ENCODE measurements around the gene TMEM178B.

TMEM178B gene

DNA sequence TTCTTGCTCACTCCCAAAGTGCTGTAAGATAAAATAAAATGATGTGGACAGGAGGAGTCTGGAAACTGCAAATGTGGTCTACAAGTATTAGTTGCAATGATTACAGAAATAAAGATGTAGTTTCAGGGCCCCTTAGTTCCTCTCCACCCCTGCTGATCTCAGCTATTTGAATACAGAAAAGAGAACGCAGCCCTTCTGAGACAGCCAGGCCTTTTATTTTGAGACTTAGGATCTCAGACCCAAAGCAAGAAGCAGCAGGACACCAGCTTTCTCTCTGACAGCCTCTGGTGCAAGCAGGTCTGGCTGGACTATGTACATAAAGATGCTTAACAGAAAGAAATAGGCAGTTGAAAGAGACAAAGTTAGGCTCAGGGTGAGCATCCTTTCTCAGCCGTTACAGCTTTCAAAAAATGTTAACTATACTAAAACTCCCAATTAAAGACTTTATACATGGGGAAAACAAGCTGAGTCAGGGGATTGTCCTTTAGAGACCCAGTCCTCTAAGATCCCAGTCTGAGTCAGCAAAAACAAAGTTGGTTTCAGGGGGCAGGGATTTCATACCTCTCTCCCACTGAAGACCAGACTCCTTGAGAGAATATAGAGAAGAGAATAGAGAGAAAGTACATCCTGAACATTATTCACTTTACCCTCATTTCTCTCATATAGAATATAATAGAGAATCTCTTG lies 220.4 kb downstream of the TMEM178B start:
- H3K27me3 ChIP-seq (ENCODE audit: control insufficient read depth in 3 of 3, insufficient read depth in 3 of 3, low read depth in 1 of 3, low read length in 3 of 3): no peaks in the 10 kb centered on the region
- peaks cover 0 to 2% of the 10 kb centered on the region in 2 donors for H3K9me3 ChIP-seq (replicated peaks in 1 of 2; ENCODE audit: control insufficient read depth in 2 of 2, insufficient read depth in 1 of 2, low read depth in 1 of 2, low read length in 2 of 2)
- no peak overlapping the region for H2BK15ac ChIP-seq (ENCODE audit: low read length)
- H2BK120ac ChIP-seq (ENCODE audit: low read depth, low read length): no peak overlapping the region
- no peak overlapping the region for H2BK12ac ChIP-seq (ENCODE audit: low read length)
- no peak overlapping the region for H2AK5ac ChIP-seq (ENCODE audit: low read depth, low read length)
- no peak overlapping the region for H2AFZ ChIP-seq (ENCODE audit: low read length)
- H3K36me3 ChIP-seq (replicated peaks in 1 of 2; ENCODE audit: control insufficient read depth in 2 of 2, insufficient read depth in 2 of 2, low read length in 2 of 2): no peaks in the 10 kb centered on the region
- no peak overlapping the region for H3K9ac ChIP-seq (ENCODE audit: low read depth, low read length, poor library complexity)
- H3K4ac ChIP-seq (ENCODE audit: low read length): no peak overlapping the region
- no peak overlapping the region for H3K4me3 ChIP-seq (ENCODE audit: low read length in 2 of 2)
- no peak overlapping the region for H4K91ac ChIP-seq (ENCODE audit: low read depth, low read length, poor library complexity)
- peaks cover 0 to 4% of the 10 kb centered on the region in 2 donors for H3K4me1 ChIP-seq (ENCODE audit: control insufficient read depth in 2 of 2, insufficient read depth in 1 of 2, low read depth in 1 of 2, low read length in 2 of 2)
- H3K23ac ChIP-seq (ENCODE audit: low read depth, low read length, poor library complexity): no peak overlapping the region
- H3K18ac ChIP-seq (ENCODE audit: low read length): no peak overlapping the region
- no peak overlapping the region for H3K4me2 ChIP-seq (ENCODE audit: insufficient read depth, low read length, poor library complexity, severe bottlenecking)
- H3K14ac ChIP-seq (ENCODE audit: low read length): no peak overlapping the region
- H3K79me1 ChIP-seq (ENCODE audit: low read depth, low read length): no peaks in the 10 kb centered on the region
- no peak for DNase-seq (ENCODE audit: low spot score)
- no CpG with 5 or more reads among the region's 2 CpGs for WGBS, 2 donors (ENCODE audit: extremely low coverage in 2 of 2, insufficient read length in 2 of 2, insufficient replicate concordance in 1 of 2)
- H3K27ac ChIP-seq (replicated peaks; ENCODE audit: low read length): no peak overlapping the region
- no peak overlapping the region for H4K8ac ChIP-seq (ENCODE audit: low read depth, low read length)
- H2BK5ac ChIP-seq (ENCODE audit: low read length): no peak overlapping the region

DNA sequence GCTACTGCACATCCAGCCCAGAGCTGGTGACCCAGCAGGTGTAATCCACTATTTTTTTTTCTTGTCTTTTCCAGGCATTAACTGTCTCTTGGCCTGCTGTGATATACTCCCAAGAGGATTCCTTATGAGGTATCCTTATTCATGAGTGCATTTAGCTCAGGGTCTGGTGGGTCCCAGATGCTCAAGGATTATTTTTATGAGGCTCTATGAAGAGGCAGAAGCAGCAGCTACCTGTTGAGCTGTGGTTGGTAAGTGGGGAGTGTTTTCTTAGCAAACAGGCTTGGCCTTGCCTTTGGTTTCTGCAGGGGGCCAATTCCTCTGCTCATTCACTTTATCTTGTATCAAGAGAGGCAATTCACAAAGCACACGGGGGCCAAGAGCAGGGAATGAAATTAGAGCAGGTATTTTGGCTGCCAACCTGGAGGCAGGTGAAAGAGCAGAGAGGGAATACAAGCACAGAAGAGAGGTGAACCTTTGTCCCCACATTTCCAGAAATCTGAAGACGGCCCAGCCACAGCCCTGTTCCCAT lies 221.6 kb downstream of the TMEM178B start:
- H2BK120ac ChIP-seq (ENCODE audit: low read depth, low read length): no peak overlapping the region
- no peak overlapping the region for H3K27ac ChIP-seq (replicated peaks; ENCODE audit: low read length)
- H3K4me2 ChIP-seq (ENCODE audit: insufficient read depth, low read length, poor library complexity, severe bottlenecking): no peak overlapping the region
- H2AFZ ChIP-seq (ENCODE audit: low read length): no peak overlapping the region
- no peak overlapping the region for H4K8ac ChIP-seq (ENCODE audit: low read depth, low read length)
- no peaks in the 10 kb centered on the region for H3K79me1 ChIP-seq (ENCODE audit: low read depth, low read length)
- H2AK5ac ChIP-seq (ENCODE audit: low read depth, low read length): no peak overlapping the region
- no peak overlapping the region for H4K91ac ChIP-seq (ENCODE audit: low read depth, low read length, poor library complexity)
- H3K23ac ChIP-seq (ENCODE audit: low read depth, low read length, poor library complexity): no peak overlapping the region
- H3K4me1 ChIP-seq (ENCODE audit: control insufficient read depth in 2 of 2, insufficient read depth in 1 of 2, low read depth in 1 of 2, low read length in 2 of 2): peaks cover 0 to 4% of the 10 kb centered on the region in 2 donors
- H3K36me3 ChIP-seq (replicated peaks in 1 of 2; ENCODE audit: control insufficient read depth in 2 of 2, insufficient read depth in 2 of 2, low read length in 2 of 2): no peaks in the 10 kb centered on the region
- no peak overlapping the region for H3K18ac ChIP-seq (ENCODE audit: low read length)
- H3K27me3 ChIP-seq (ENCODE audit: control insufficient read depth in 3 of 3, insufficient read depth in 3 of 3, low read depth in 1 of 3, low read length in 3 of 3): no peaks in the 10 kb centered on the region
- no peak overlapping the region for H3K4ac ChIP-seq (ENCODE audit: low read length)
- no peak overlapping the region for H3K14ac ChIP-seq (ENCODE audit: low read length)
- H2BK5ac ChIP-seq (ENCODE audit: low read length): no peak overlapping the region
- no peak overlapping the region for H3K4me3 ChIP-seq (ENCODE audit: low read length in 2 of 2)
- no CpG with 5 or more reads among the region's 2 CpGs for WGBS, 2 donors (ENCODE audit: extremely low coverage in 2 of 2, insufficient read length in 2 of 2, insufficient replicate concordance in 1 of 2)
- peaks cover 0 to 2% of the 10 kb centered on the region in 2 donors for H3K9me3 ChIP-seq (replicated peaks in 1 of 2; ENCODE audit: control insufficient read depth in 2 of 2, insufficient read depth in 1 of 2, low read depth in 1 of 2, low read length in 2 of 2)
- no peak overlapping the region for H2BK15ac ChIP-seq (ENCODE audit: low read length)
- H2BK12ac ChIP-seq (ENCODE audit: low read length): no peak overlapping the region
- no peak for DNase-seq (ENCODE audit: low spot score)
- no peak overlapping the region for H3K9ac ChIP-seq (ENCODE audit: low read depth, low read length, poor library complexity)

DNA sequence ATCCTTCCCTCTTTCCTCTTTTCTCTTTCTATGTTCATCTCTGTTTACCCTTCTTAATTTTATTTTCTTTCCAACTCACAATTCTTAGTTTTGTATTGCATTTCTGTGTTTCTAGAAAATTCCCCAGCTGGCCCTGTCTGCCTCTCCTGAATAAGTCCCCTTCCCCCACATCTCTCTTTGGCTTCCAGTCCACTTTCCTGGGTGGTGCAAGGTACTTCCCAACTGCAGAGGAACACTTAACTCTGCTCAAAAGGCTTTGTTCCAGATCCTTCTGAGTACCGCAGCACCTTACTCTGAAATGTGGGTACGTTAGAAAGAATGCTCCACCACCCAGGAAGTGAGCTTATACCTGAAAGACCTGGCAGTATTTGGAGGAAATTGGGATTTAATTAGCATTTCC lies 227.0 kb downstream of the TMEM178B start:
- H2BK15ac ChIP-seq (ENCODE audit: low read length): no peak overlapping the region
- H3K18ac ChIP-seq (ENCODE audit: low read length): no peak overlapping the region
- H3K4me3 ChIP-seq (ENCODE audit: low read length in 2 of 2): no peak overlapping the region
- no peak overlapping the region for H2AFZ ChIP-seq (ENCODE audit: low read length)
- H3K14ac ChIP-seq (ENCODE audit: low read length): no peak overlapping the region
- WGBS, 2 donors (ENCODE audit: extremely low coverage in 2 of 2, insufficient read length in 2 of 2, insufficient replicate concordance in 1 of 2): no CpG with 5 or more reads among the region's 2 CpGs
- no peak overlapping the region for H3K27ac ChIP-seq (replicated peaks; ENCODE audit: low read length)
- no peaks in the 10 kb centered on the region for H3K4me1 ChIP-seq (ENCODE audit: control insufficient read depth in 2 of 2, insufficient read depth in 1 of 2, low read depth in 1 of 2, low read length in 2 of 2)
- DNase-seq (ENCODE audit: low spot score): no peak
- H4K8ac ChIP-seq (ENCODE audit: low read depth, low read length): no peak overlapping the region
- no peak overlapping the region for H3K4ac ChIP-seq (ENCODE audit: low read length)
- H3K36me3 ChIP-seq (replicated peaks in 1 of 2; ENCODE audit: control insufficient read depth in 2 of 2, insufficient read depth in 2 of 2, low read length in 2 of 2): no peaks in the 10 kb centered on the region
- no peak overlapping the region for H2BK120ac ChIP-seq (ENCODE audit: low read depth, low read length)
- no peak overlapping the region for H3K23ac ChIP-seq (ENCODE audit: low read depth, low read length, poor library complexity)
- no peak overlapping the region for H3K4me2 ChIP-seq (ENCODE audit: insufficient read depth, low read length, poor library complexity, severe bottlenecking)
- no peaks in the 10 kb centered on the region for H3K27me3 ChIP-seq (ENCODE audit: control insufficient read depth in 3 of 3, insufficient read depth in 3 of 3, low read depth in 1 of 3, low read length in 3 of 3)
- H2BK5ac ChIP-seq (ENCODE audit: low read length): no peak overlapping the region
- H3K79me1 ChIP-seq (ENCODE audit: low read depth, low read length): no peaks in the 10 kb centered on the region
- H4K91ac ChIP-seq (ENCODE audit: low read depth, low read length, poor library complexity): no peak overlapping the region
- H2AK5ac ChIP-seq (ENCODE audit: low read depth, low read length): no peak overlapping the region
- no peak overlapping the region for H2BK12ac ChIP-seq (ENCODE audit: low read length)
- H3K9me3 ChIP-seq (replicated peaks in 1 of 2; ENCODE audit: control insufficient read depth in 2 of 2, insufficient read depth in 1 of 2, low read depth in 1 of 2, low read length in 2 of 2): peaks cover 0 to 2% of the 10 kb centered on the region in 2 donors
- H3K9ac ChIP-seq (ENCODE audit: low read depth, low read length, poor library complexity): no peak overlapping the region

DNA sequence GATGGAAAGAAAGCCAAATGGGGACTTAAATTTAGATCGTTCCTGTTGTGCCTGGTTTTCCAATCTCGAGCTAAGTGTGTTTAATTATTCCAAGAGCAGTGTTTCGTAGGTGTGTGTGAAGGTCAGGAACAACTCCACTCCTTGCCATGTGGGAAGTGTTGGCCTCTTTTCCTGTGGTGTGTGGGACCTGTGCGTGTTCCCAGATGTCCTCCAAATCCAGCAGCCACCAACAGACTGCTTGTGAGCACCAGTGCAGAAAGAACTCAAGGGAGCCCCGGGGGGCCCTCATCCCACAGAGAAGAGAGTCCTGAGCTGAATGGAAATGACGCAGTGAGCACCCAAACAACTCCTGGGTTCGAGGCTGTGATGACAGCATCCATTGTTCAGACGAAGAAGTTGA lies 227.7 kb downstream of the TMEM178B start:
- H2BK15ac ChIP-seq (ENCODE audit: low read length): no peak overlapping the region
- no CpG with 5 or more reads among the region's 8 CpGs for WGBS, 2 donors (ENCODE audit: extremely low coverage in 2 of 2, insufficient read length in 2 of 2, insufficient replicate concordance in 1 of 2)

More for the DNA sequence above, 227.7 kb downstream of the TMEM178B start:
- Histone ChIP-seq H2AFZ (ENCODE audit: low read length) (no peak overlapping the region), H3K27me3 (ENCODE audit: control insufficient read depth in 3 of 3, insufficient read depth in 3 of 3, low read depth in 1 of 3, low read length in 3 of 3) (no peaks in the 10 kb centered on the region), H2BK5ac (ENCODE audit: low read length) (no peak overlapping the region), H3K23ac (ENCODE audit: low read depth, low read length, poor library complexity) (no peak overlapping the region), H3K4me3 (ENCODE audit: low read length in 2 of 2) (no peak overlapping the region), H3K4me2 (ENCODE audit: insufficient read depth, low read length, poor library complexity, severe bottlenecking) (no peak overlapping the region), H3K4ac (ENCODE audit: low read length) (no peak overlapping the region), H2BK120ac (ENCODE audit: low read depth, low read length) (no peak overlapping the region), H3K4me1 (ENCODE audit: control insufficient read depth in 2 of 2, insufficient read depth in 1 of 2, low read depth in 1 of 2, low read length in 2 of 2) (peaks cover 0 to 2% of the 10 kb centered on the region in 2 donors), H4K91ac (ENCODE audit: low read depth, low read length, poor library complexity) (no peak overlapping the region), H3K27ac (replicated peaks; ENCODE audit: low read length) (no peak overlapping the region), H3K14ac (ENCODE audit: low read length) (no peak overlapping the region), H3K9ac (ENCODE audit: low read depth, low read length, poor library complexity) (no peak overlapping the region), H3K18ac (ENCODE audit: low read length) (no peak overlapping the region), H2BK12ac (ENCODE audit: low read length) (no peak overlapping the region), H4K8ac (ENCODE audit: low read depth, low read length) (no peak overlapping the region), H2AK5ac (ENCODE audit: low read depth, low read length) (no peak overlapping the region), H3K79me1 (ENCODE audit: low read depth, low read length) (no peaks in the 10 kb centered on the region), H3K36me3 (replicated peaks in 1 of 2; ENCODE audit: control insufficient read depth in 2 of 2, insufficient read depth in 2 of 2, low read length in 2 of 2) (no peaks in the 10 kb centered on the region), H3K9me3 (replicated peaks in 1 of 2; ENCODE audit: control insufficient read depth in 2 of 2, insufficient read depth in 1 of 2, low read depth in 1 of 2, low read length in 2 of 2) (peaks cover 0 to 2% of the 10 kb centered on the region in 2 donors)
- no peak for DNase-seq (ENCODE audit: low spot score)
